BJ (cell line): ENCODE data around the gene ARHGAP8. TPM values are rescaled to one million over a fixed set of nuclear protein-coding genes. Genes with fewer than 3 reads are reported as not detected.

ENCODE experiments used
- CTCF ChIA-PET: fragments of 350-600 bp; formaldehyde crosslinking; extraction: SDS; loops from one replicate; lab custom pipeline; 2021; ENCODE audit warnings: antibody characterized with exemption, inconsistent platforms; lab: Yijun Ruan, JAX
- POLR2A ChIA-PET: fragments of 300-600 bp; sonication (Branson Sonifier 250); formaldehyde crosslinking; extraction: SDS; loops from one replicate; lab custom pipeline; 2021; ENCODE audit warnings: antibody characterized with exemption; lab: Charles Lee
- DNase-seq: peaks from one replicate; pipeline ENCODE4 v3.0.0-alpha.2; 2011; ENCODE audit warnings: low read depth
- H3K27me3 ChIP-seq: 2 replicates; pipeline ENCODE4 v1.6.0; 2011; ENCODE audit warnings: low read length; ENCODE audit not compliant: control insufficient read depth, insufficient read depth
- H3K36me3 ChIP-seq: 2 replicates; pipeline ENCODE4 v1.5.1; 2011; ENCODE audit warnings: low read length; ENCODE audit not compliant: control insufficient read depth, insufficient read depth
- H3K4me3 ChIP-seq: 2 replicates; pipeline ENCODE4 v1.5.1; 2011; ENCODE audit warnings: low read depth, mild to moderate bottlenecking, control low read depth, low read length
- polyA plus RNA-seq: library from polyadenylated mRNA; depleted of rRNA; stranded (reverse); fragments of >200 nt; gene quantifications from 2 replicates; pipeline ENCODE4 v1.2.3, GENCODE V29; 2011
- TF ChIP-seq, protein P1 (sequence below): IDR thresholded peaks from 2 replicates; pipeline ENCODE4 v1.5.1; 2011; ENCODE audit warnings: low read depth, mild to moderate bottlenecking, control low read depth, inconsistent platforms, low read length, moderate library complexity; ENCODE audit not compliant: insufficient read depth

ARHGAP8 gene
- polyA plus RNA-seq, 1 experiment = 0.39 TPM

DNA sequence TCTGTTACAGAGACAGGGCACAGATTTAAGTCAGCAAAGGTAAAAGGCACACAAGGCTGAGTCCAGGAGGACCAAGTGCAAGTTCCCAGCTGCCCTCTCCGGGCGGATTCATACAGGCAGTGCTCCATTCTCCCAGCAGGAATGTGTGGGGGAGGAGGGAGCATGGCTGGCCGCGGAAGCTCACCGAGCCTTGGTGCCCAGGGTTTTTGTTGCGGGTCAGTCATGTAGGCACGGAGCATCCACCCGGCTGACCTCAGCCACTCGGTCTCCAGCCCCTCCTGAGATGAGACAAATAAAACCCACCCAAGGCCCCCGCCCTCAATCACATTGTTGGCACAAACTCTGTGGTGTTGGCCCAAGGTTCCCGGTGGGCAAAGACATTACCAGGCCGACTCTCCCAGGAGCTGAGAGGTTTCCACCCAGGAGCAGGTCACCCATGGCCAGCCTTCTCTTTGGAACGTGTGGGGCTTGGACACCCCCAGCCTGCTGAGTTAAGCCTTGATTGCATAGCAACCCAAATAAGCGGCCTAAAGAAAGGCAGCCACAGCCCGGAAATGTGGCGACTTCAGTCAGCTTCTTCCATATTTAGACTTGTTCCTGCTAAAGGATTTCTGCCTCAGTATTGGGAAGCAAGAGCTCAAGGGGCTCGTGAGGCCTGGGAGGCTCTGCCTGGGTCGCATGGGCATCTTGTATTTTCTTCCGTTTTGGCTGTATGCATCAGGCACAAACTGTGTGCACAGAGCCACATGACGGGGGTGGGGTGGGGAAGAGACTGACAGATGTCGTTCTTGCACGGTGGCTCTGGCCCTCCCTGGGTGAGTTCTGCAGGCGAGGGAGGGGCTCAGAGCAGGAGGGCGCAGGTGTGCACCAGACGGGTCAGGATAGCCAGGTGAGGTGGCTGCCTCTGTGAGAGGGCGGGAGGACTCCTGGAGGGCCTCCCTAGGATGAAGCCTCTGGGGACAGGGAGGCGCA, 63.0 kb downstream of the ARHGAP8 start:
- no peak overlapping the region for H3K4me3 ChIP-seq
- ChIA-PET POLR2A (no interaction called here), CTCF (no interaction called here)
- DNase-seq = no peak
- no peaks in the 10 kb centered on the region for H3K36me3 ChIP-seq
- TF ChIP-seq, protein P1, sequence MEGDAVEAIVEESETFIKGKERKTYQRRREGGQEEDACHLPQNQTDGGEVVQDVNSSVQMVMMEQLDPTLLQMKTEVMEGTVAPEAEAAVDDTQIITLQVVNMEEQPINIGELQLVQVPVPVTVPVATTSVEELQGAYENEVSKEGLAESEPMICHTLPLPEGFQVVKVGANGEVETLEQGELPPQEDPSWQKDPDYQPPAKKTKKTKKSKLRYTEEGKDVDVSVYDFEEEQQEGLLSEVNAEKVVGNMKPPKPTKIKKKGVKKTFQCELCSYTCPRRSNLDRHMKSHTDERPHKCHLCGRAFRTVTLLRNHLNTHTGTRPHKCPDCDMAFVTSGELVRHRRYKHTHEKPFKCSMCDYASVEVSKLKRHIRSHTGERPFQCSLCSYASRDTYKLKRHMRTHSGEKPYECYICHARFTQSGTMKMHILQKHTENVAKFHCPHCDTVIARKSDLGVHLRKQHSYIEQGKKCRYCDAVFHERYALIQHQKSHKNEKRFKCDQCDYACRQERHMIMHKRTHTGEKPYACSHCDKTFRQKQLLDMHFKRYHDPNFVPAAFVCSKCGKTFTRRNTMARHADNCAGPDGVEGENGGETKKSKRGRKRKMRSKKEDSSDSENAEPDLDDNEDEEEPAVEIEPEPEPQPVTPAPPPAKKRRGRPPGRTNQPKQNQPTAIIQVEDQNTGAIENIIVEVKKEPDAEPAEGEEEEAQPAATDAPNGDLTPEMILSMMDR = no peak
- H3K27me3 ChIP-seq = 0 out of 2 replicates have a peak, but pooled peaks cover 2% of the 10 kb centered on the region

DNA sequence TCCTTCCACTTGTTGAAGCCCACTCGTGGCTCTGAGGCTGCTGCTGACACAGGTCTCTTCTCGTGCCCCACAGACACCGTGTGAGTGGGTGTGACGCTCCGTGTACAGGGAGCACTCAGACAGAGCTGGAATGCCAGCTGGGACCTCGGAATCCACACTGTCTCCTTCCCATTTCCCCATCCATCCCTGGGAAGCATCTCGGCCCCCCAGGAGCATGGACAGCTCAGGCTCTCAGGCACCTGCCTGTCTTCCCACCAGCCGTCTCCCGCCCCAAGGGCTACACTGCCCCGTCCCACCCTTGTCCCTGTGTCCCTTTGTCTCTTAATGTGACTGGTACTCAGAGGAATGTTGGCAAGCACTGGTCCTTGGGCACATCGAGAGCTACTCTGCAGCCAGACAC, 63.8 kb downstream of the ARHGAP8 start:
- no peak for DNase-seq
- POLR2A ChIA-PET = no interaction called here
- CTCF ChIA-PET = no interaction called here
- no peak overlapping the region for H3K4me3 ChIP-seq
- no peaks in the 10 kb centered on the region for H3K36me3 ChIP-seq
- H3K27me3 ChIP-seq = 0 out of 2 replicates have a peak, but pooled peaks cover 2% of the 10 kb centered on the region
- TF ChIP-seq, protein P1 = no peak

DNA sequence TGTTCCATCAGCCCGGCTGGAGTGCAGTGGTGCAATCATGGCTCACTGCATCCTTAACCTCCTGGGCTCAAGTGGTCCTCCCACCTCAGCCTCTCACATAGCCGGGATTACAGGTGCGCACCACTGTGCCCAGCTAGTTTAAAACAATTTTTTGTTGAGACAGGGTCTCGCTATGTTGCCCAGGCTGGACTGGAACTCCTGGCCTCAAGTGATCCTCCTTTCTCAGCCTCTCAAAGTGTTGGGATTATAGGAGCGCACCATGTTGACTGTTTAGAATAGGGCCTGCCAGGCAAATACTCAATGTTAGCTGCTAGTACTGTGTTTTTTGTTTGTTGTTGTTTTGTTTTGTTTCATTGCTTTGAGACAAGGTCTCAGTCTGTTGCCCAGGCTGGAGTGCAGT, 66.4 kb downstream of the ARHGAP8 start:
- POLR2A ChIA-PET = no interaction called here
- Histone ChIP-seq H3K27me3 (peaks cover 20% of the 10 kb centered on the region), H3K36me3 (no peaks in the 10 kb centered on the region), H3K4me3 (no peak overlapping the region)
- CTCF ChIA-PET = interaction anchor here (0.6 kb wide), 1 partner anchor 562 kb away, joined by 3 read pairs; no protein-coding TSS in a partner anchor
- DNase-seq = no peak
- TF ChIP-seq, protein P1 = no peak

DNA sequence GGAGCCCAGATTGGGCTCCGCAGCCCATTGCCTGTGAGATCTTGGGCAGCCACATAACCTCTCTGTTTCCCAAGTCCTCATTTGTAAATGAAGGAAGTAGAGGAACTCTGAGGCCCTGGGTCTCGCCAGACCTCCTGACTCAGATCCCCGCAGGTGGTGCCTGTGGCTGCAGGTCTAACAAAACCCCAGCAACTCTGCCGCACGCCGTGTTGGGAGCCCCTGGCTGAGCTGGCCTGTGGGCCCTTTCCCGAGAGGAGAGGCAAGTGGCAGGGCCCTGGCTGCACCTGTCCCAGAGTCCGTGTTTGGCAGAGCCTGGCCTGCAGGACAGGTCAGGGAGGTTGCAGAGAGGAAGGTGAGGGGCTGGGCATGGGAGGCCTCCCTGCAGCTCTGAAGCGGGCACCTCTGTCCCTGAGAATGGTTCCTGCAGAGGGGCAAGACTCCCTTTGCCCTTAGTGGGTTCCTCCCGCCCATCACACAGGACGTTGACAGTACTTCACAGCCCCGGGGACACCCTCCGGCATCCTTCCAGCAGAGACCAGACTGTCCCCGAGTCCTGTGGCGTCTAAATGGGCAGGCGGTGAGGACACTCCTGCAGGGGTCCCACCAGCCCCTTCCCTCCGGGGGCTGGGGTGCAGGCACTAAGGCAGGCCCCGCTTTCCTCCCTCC, 67.7 kb downstream of the ARHGAP8 start:
- POLR2A ChIA-PET = no interaction called here

More for the DNA sequence above, 67.7 kb downstream of the ARHGAP8 start:
- Histone ChIP-seq H3K36me3 (no peaks in the 10 kb centered on the region), H3K27me3 (peaks cover 19% of the 10 kb centered on the region), H3K4me3 (no peak overlapping the region)
- DNase-seq = no peak
- CTCF ChIA-PET = interaction anchor here (0.6 to 1.5 kb wide), 17 partner anchors 11 to 276 kb away, joined by 3 to 6 read pairs (median 4); no protein-coding TSS in a partner anchor
- TF ChIP-seq, protein P1 = no peak
